HG03066 (cell line): ENCODE results near the gene PGP.

Experiments used
- ATAC-seq: cut with Tn5 transposase; IDR thresholded peaks from one replicate; pipeline ENCODE4 v1.9.1; 2021; ENCODE audit warnings: low read depth; ENCODE audit not compliant: unreplicated experiment

PGP gene

DNA sequence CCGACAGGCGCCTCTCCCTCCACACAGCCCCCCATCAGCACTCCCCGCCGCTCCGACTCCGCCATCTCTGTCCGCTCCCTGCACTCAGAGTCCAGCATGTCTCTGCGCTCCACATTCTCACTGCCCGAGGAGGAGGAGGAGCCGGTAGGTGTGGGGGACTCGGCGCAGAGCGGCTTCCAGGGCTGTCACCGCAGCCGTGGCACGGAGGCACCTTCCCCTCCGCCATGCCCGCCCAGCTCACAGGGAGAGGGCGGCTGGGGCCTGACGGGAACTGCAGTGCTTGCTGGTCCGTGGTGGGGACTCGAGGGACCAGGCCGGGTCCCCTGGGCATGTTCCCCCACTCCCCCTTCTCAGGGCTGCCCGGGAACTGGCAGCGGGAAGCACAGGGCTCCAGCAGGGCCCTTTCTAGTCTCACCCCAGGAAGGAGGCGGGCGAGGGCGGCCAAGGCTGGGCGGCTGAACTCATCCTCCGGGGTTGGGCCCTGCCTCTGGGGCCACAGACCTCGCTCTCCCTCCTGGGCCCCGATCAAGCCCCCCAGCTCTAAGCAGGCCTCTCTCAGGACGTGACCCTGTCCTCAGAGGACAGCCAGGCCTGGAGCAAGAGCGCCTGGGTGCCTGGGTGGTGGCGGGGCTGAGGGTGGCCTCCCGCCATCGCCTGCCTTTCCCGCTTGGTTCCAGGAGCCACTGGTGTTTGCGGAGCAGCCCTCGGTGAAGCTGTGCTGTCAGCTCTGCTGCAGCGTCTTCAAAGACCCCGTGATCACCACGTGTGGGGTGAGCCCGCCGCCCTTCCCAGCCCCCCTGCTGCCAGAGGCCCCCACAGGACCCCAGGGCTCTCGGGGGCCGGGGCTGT, 43.8 kb downstream of the PGP start:
- ATAC-seq = no peak

- ATAC-seq = no peak
These were observed 44.6 kb downstream of the PGP start for GRCh38 chr16:2170080-2170479.

GRCh38 chr16:2167068-2167638, 47.5 kb downstream of the PGP start:
- no peak for ATAC-seq

DNA sequence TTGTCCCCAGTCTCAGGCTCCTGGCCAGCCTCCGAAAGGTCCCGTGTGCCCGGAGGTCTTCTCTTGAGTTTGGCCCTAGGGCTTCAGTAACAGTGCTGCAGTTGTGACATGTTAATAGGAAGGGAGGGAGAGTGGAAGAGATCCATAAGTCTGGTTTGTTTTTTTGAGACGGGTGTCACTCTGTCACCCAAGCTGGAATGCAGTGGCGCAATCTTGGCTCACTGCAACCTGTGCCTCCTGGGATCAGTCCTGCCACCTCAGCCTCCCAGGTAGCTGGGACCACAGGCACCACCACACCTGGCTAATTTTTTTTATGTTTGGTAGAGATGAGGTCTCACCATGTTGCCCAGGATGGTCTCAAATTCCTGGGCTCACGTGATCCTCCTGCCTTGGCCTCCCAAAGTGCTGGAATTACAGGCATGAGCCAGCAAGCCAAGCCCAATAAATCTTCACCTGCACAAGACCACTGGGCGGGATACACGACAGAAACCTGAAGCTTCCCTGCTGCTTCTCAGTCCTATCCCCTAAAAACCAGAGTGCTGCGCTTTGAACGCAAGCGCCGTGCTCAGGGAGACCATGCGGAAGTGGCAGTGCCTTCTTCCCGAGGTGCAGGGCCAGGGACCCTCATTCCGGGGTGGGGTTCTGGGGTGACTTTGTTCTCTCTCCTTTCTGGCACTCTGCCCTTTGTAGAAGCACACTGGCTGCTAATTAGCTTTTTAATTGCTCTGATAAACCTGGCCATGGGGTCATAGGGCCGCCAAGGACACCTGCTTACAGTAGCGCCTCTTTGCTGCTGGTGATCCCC, 48.2 kb downstream of the PGP start:
- ATAC-seq = no peak

DNA sequence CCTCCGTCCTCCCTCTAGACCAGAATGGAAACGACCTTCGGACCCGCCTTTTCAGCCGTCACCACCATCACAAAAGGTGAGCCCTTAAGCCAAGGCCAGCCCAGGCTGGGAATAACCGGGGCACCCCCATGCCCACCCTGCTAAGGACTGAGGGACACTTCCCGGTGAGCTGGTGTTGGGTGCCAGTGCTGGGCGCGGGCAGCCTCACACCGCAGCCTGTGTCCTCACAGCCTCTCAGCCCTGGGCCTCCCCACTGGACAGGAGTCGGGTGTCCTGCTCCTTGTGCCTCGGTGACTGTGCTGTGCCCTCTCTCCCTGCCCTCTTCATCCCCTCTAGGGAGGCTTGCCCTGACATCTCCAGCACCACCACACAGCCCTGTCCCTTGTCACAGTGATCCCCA, 48.8 kb downstream of the PGP start:
- no peak for ATAC-seq

DNA sequence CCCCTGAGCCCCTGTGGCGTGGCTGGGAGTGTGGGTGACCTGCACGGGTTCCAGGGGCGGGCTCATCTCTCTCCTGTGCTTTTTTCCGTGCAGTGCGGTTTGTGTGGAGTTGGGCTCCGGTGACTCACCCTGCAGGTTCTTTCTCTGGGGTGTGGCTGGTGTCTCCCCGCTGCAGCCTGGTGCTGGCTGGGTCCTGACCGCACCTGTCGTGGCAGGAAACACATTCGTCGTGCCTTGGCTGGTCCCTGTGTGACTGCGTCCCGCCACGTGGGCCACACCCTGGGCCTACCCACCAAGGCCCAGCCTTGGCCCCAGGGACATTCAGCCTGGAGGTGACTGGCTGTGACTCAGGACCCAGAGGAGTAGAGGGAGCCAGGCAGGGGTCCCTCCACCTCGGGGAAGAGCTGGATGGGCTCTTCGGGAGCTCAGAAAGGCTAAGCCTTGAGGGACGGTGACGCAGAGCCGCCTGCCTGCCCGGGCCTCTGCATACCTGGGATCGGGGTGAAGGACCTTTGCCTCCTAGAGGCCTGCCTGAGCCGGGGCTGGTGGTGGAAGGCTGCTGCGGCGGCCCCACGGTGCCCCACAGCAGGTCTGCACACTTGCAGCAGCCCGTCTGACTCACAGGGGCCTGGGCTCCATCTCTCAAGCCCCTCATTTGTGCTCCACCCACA, 51.3 kb downstream of the PGP start:
- ATAC-seq = no peak

DNA sequence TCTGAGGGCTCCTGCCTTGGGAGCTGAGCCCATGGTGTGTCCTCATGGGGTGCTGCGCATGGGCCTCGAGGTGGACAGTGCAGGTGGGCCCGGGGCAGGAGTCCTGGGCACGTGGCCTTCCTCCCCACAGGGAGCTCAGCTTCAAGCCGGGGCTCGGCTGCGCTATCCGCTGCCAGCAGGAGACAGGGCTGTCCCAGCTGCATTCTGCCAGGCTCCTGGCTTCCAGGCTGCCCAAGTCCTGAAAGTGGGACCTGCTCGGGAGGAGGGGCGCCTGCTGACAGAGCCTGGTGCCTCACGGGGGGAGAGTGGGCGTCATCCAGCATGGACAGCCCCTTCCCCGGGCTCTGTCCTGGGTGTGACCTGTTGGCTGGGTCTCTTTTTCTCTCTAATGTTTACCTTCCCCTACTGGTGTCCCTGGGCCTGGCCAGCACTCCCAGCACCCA, 51.9 kb downstream of the PGP start:
- ATAC-seq = no peak

DNA sequence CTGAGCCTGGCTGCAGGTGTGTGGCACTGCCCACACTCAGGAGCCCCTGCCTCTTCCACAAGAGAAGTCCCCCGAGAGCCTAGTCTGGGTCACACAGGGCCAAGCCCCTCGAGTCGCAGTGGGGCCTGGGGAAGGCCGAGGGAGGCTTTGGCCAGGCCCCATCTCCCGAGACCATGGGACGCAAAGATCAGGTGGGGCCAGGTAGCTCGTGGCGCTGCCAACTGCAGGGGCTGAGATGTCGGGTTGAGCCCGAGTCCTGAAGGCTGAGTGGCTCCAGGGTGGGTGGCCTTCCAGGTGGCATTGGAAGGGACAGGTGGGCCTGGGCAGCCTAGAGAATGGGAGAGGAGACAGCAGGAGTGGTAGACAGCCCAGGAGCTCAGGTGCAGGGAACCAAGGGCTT, 52.7 kb downstream of the PGP start:
- ATAC-seq = no peak
